IPS DF 6.9 (cell line): ENCODE results near the gene SLBP.
"Not testable (repeated sequence)": the region's sequence is repeated elsewhere in the genome, so short reads cannot be mapped to it uniquely, and the experiment has no call there.

Experiments used
- DNase-seq: peaks from one replicate; pipeline ENCODE4 v3.0.0-alpha.2; 2013; ENCODE audit warnings: low read depth, low spot score
- H3K27ac ChIP-seq: one replicate; pipeline ENCODE4 v1.5.1; 2013; ENCODE audit warnings: low read length, control low read depth
- H3K27me3 ChIP-seq: 2 replicates; pipeline ENCODE4 v1.6.1; 2013; ENCODE audit warnings: mild to moderate bottlenecking, low read length; ENCODE audit not compliant: control insufficient read depth, insufficient read depth
- H3K36me3 ChIP-seq: 2 replicates; pipeline ENCODE4 v1.6.1; 2013; ENCODE audit warnings: low read length; ENCODE audit not compliant: control insufficient read depth, insufficient read depth
- H3K4me1 ChIP-seq: 2 replicates; pipeline ENCODE4 v1.6.1; 2013; ENCODE audit warnings: low read length; ENCODE audit not compliant: control insufficient read depth, insufficient read depth
- H3K4me3 ChIP-seq: 2 replicates; pipeline ENCODE4 v1.5.1; 2013; ENCODE audit warnings: mild to moderate bottlenecking, low read length
- H3K9me3 ChIP-seq: 2 replicates; pipeline ENCODE4 v1.6.1; 2013; ENCODE audit warnings: low read length, inconsistent platforms; ENCODE audit not compliant: control insufficient read depth, insufficient read depth
- WGBS: extraction: QIAGEN DNeasy Blood & Tissue Kit; methylation state at CpG from one replicate; pipeline ENCODE4 v1.1.7; 2013; ENCODE audit warnings: mixed read lengths, missing lambda C conversion rate; ENCODE audit not compliant: insufficient read length, insufficient coverage; 5-methylcytosine and 5-hydroxymethylcytosine counted together

Gene SLBP

DNA sequence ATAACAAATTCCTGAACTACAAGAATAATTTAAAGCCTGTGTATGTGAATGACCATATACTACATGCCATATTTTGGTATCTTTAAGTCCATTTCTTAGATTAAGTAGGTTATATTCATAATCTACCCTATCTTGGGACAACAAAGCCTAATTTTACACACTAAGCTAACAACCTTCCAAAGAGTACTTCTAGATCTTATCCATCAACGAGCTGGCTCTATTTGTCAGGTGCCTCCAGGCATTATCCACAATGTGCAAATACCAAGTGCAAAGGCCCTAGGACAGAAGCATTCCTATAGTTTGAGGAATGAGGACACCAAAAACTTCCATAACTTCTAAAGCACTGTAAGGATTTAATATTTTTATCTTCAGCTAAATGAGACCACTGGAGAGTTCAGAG, 3.5 kb downstream of the SLBP start:
- no peaks in the 10 kb centered on the region for H3K4me1 ChIP-seq
- WGBS, result no CpG with 5 or more reads among the region's 1 CpG
- peaks cover 2% of the 10 kb centered on the region; the same call in 1 of the 2 replicates for H3K36me3 ChIP-seq
- H3K9me3 ChIP-seq, result no peaks in the 10 kb centered on the region
- H3K4me3 ChIP-seq, result no peak overlapping the region
- no peaks in the 10 kb centered on the region for H3K27me3 ChIP-seq
- DNase-seq, result no peak
- H3K27ac ChIP-seq, result no peak overlapping the region

- H3K27ac ChIP-seq, result no peak overlapping the region
- H3K9me3 ChIP-seq, result no peaks in the 10 kb centered on the region
- DNase-seq, result no peak
- H3K36me3 ChIP-seq, result peaks cover 7% of the 10 kb centered on the region; the same call in 1 of the 2 replicates
- no CpG with 5 or more reads among the region's 6 CpGs for WGBS
- H3K4me1 ChIP-seq, result no peaks in the 10 kb centered on the region
- no peak overlapping the region for H3K4me3 ChIP-seq
- H3K27me3 ChIP-seq, result no peaks in the 10 kb centered on the region
These were observed 5.8 kb downstream of the SLBP start for GRCh38 chr4:1706358-1706757.

GRCh38 chr4:1705732-1706131, 6.4 kb downstream of the SLBP start:
- no peak for DNase-seq
- H3K27ac ChIP-seq, result no peak overlapping the region
- H3K4me1 ChIP-seq, result no peaks in the 10 kb centered on the region
- H3K36me3 ChIP-seq, result peaks cover 7% of the 10 kb centered on the region; the same call in 1 of the 2 replicates
- H3K27me3 ChIP-seq, result no peaks in the 10 kb centered on the region
- no peak overlapping the region for H3K4me3 ChIP-seq
- no CpG with 5 or more reads among the region's 6 CpGs for WGBS
- no peaks in the 10 kb centered on the region for H3K9me3 ChIP-seq

DNA sequence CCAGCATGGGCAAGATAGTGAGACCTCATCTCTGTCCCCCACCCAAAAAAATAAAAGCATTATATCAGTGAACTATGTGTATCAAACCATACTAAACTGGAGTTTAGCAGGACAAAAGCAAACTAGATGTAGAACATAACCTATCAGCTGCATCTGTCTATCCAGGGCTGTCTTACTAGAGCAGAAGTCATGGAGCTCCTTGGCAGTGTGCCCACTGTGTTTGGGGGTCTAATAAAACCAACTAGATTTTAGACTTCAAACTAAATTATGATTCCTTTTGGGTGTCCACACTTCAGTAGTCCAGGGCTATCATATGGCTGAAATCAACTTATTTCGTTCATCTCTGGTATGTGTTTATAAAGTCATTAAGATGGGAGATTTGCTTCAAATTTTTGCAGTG, 8.3 kb downstream of the SLBP start:
- no peak overlapping the region for H3K4me3 ChIP-seq
- H3K27me3 ChIP-seq, result no peaks in the 10 kb centered on the region
- H3K9me3 ChIP-seq, result no peaks in the 10 kb centered on the region
- no peaks in the 10 kb centered on the region for H3K4me1 ChIP-seq
- peaks cover 7% of the 10 kb centered on the region; the same call in 1 of the 2 replicates for H3K36me3 ChIP-seq
- no peak overlapping the region for H3K27ac ChIP-seq
- no CpG with 5 or more reads among the region's 1 CpG for WGBS
- no peak for DNase-seq

- H3K4me3 ChIP-seq, DNase-seq, H3K9me3 ChIP-seq, H3K4me1 ChIP-seq, H3K27ac ChIP-seq, H3K27me3 ChIP-seq: not testable (repeated sequence)
- no CpG with 5 or more reads among the region's 8 CpGs for WGBS
- H3K36me3 ChIP-seq, result peaks cover 10% of the 10 kb centered on the region; the same call in 1 of the 2 replicates
These were observed 10.4 kb downstream of the SLBP start for GRCh38 chr4:1701671-1702070.

DNA sequence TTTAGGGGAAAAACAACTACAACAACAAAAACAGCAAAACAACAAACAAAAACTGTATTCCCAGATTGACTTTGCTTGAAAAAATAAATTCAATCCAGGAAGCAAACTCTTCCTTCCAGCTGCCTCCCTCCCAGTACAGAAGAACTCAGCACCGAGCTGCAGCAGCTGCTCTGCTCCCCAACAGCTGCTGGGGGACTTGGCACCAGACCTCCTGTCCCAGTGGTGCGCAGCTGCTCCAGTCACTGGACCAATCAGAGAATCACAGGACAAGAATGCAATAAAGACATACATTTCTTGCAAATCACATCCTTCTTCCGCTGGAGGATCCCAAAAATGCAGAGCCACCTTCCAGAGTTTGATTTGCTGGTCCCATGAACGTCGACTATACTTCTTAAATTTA, 16.2 kb downstream of the SLBP start:
- Histone ChIP-seq H3K4me3 (no peak overlapping the region), H3K9me3 (no peaks in the 10 kb centered on the region), H3K27me3 (no peaks in the 10 kb centered on the region), H3K4me1 (no peaks in the 10 kb centered on the region), H3K36me3 (peaks cover 23% of the 10 kb centered on the region), H3K27ac (no peak overlapping the region)
- no peak for DNase-seq
- WGBS, result no CpG with 5 or more reads among the region's 5 CpGs

- no peak for DNase-seq
- Histone ChIP-seq H3K4me1 (no peaks in the 10 kb centered on the region), H3K4me3 (no peak overlapping the region), H3K36me3 (peaks cover 27% of the 10 kb centered on the region), H3K27ac (no peak overlapping the region), H3K27me3 (no peaks in the 10 kb centered on the region), H3K9me3 (no peaks in the 10 kb centered on the region)
- no CpG with 5 or more reads among the region's 7 CpGs for WGBS
These were observed 18.8 kb downstream of the SLBP start for GRCh38 chr4:1693131-1693896.

DNA sequence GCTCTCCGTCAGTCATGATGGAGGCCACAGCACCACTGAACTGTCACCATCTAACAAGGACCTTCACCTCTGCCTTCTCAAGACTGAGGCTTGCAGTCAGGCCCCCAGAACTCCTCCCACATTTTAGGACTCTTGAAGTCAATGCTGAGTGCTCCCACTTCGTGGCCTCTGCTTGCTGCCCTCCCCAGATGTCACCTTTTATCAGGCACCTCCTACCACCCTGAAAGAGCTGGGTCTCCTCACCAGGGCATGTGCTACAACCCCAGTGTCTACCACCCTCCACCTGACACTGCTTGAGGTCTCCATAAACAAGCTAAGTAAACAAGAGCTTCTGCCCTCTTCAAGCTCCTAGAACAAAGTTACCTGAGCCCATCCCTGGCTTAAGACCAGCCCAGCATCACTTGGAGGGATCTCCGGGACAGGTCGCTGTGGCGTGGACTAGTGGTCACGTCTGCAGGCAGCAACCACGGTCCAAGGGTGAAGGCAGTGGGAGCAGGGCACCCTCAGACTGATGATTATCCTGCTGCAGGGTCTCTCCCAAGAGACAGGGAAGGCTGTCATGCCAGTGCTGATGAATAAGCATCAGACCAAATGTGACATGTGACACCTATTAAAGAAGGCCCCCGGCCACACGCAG, 20.3 kb downstream of the SLBP start:
- H3K36me3 ChIP-seq, result peaks cover 24% of the 10 kb centered on the region
- no peaks in the 10 kb centered on the region for H3K27me3 ChIP-seq
- H3K27ac ChIP-seq, result no peak overlapping the region
- H3K4me3 ChIP-seq, result no peak overlapping the region
- WGBS, result no CpG with 5 or more reads among the region's 9 CpGs
- no peaks in the 10 kb centered on the region for H3K9me3 ChIP-seq
- DNase-seq, result no peak
- H3K4me1 ChIP-seq, result no peaks in the 10 kb centered on the region

DNA sequence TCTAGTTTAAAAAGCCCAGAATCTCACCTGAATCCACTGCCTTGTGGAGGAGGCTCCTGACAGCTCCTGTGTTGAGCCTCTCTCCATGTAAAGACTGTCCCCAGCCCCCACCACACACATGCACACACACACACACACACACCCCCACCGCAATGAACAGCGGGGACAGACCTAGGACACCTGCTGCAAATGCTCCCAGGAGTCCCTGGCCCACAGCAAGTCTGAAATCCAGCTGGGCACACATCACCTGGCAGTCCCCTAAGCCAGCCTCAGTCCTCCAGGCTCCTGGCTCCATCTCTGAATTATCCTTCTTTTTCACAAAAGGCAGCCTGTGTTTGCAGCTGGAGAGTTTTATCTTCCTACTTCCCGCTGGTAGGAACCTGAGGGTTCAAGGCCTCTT, 21.4 kb downstream of the SLBP start:
- H3K27ac ChIP-seq, result no peak overlapping the region
- H3K4me3 ChIP-seq, result no peak overlapping the region
- peaks cover 20% of the 10 kb centered on the region for H3K36me3 ChIP-seq
- DNase-seq, result no peak
- H3K27me3 ChIP-seq, result no peaks in the 10 kb centered on the region
- H3K4me1 ChIP-seq, result 0 out of 2 replicates have a peak, but pooled peaks cover 3% of the 10 kb centered on the region
- WGBS, result no CpG with 5 or more reads among the region's 3 CpGs
- no peaks in the 10 kb centered on the region for H3K9me3 ChIP-seq

DNA sequence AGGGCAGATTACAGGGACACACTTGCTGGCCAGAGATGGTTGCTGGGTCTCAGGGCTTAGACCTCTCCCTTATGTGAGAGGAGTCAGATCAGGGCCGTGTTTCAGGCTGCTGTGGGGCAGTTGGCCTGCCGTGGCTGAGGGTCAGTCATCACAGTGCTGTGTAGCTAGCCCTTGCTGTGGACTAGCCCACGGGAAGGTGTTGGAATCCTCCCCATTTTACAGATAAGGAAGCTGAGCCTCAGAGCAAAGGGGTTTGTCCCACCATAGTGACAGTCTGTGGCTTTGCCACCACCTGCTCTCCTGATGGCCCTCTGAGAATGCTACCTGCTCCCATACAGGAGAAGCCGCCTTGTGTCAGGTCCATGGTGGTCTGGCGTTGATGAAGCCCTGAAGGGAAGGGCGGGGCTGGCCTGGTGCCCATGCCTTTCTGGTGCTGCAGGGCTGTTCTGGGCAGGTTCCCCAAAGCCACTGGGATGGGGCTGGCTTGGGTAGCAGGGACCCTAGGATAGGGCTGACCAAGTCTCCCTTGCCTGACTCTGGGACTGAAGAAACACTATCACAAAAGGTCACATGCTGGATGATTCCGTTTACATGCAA, 25.6 kb downstream of the SLBP start:
- no peak for DNase-seq
- H3K9me3 ChIP-seq, result no peaks in the 10 kb centered on the region
- WGBS, result no CpG with 5 or more reads among the region's 7 CpGs
- no peak overlapping the region for H3K27ac ChIP-seq
- peaks cover 7% of the 10 kb centered on the region for H3K4me1 ChIP-seq
- no peak overlapping the region for H3K4me3 ChIP-seq
- peaks cover 8% of the 10 kb centered on the region for H3K36me3 ChIP-seq
- peaks cover 8% of the 10 kb centered on the region; the same call in 1 of the 2 replicates for H3K27me3 ChIP-seq
